GM12801 (cell line): ENCODE data around the gene ATAD2B.

Source experiments
- TF ChIP-seq, protein P1 (sequence below): IDR thresholded peaks from one replicate; pipeline ENCODE4 v1.5.1; 2011; ENCODE audit warnings: control low read depth; ENCODE audit not compliant: insufficient read length; ENCODE audit errors: extremely low read depth

Gene ATAD2B

DNA sequence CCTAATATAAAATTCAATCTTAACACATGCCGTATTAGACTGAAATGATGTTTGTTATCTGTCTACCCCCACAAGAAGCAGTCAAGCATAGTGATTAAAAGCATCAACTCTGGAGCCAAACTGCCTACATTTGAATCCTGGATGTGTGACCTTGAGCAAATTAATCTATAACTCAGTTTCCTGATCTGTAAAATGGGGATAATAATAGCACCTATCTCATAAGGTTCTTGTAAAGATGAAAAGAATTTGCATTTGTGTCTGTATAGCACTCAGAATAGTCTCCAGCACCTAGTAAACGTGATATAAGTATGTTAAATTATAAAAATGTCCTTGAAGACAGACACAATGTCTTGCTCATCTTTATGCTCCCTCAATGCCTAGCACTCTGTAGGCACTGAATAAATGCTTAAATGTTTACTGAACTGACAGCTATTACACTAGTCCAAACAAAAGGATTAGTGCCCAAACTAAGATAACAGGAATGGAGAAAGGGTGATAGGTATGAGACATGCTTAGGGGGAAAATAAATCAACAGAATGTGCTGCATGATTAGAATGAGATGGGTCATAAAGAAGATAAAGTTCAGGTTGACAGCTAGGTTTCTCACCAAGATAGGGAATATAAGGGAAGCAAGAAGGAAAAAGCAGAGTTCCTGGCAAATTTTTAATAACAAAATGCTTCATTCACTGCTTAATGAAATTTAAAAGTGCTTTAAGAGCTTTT lies 180.6 kb downstream of the ATAD2B start:
- TF ChIP-seq, protein P1, sequence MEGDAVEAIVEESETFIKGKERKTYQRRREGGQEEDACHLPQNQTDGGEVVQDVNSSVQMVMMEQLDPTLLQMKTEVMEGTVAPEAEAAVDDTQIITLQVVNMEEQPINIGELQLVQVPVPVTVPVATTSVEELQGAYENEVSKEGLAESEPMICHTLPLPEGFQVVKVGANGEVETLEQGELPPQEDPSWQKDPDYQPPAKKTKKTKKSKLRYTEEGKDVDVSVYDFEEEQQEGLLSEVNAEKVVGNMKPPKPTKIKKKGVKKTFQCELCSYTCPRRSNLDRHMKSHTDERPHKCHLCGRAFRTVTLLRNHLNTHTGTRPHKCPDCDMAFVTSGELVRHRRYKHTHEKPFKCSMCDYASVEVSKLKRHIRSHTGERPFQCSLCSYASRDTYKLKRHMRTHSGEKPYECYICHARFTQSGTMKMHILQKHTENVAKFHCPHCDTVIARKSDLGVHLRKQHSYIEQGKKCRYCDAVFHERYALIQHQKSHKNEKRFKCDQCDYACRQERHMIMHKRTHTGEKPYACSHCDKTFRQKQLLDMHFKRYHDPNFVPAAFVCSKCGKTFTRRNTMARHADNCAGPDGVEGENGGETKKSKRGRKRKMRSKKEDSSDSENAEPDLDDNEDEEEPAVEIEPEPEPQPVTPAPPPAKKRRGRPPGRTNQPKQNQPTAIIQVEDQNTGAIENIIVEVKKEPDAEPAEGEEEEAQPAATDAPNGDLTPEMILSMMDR: no peak

DNA sequence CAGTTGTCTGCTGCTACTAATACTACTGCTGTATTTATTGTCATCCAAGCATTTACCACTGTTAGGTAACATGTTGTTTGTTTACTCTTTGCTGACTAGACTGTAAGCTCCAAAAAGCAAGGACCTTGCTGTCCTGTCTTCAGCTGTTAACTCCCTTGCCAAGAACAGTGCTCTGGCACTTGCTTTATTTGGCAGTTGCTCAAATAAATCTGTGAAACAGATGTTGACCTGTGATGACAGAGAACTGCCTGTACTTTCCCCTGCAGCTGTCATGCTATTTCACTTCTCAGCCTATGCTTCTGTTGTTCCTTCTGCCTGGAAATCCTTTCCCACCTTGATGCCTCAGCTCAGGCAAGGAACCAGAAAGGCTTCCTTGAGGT lies 181.2 kb downstream of the ATAD2B start:
- TF ChIP-seq, protein P1: no peak

DNA sequence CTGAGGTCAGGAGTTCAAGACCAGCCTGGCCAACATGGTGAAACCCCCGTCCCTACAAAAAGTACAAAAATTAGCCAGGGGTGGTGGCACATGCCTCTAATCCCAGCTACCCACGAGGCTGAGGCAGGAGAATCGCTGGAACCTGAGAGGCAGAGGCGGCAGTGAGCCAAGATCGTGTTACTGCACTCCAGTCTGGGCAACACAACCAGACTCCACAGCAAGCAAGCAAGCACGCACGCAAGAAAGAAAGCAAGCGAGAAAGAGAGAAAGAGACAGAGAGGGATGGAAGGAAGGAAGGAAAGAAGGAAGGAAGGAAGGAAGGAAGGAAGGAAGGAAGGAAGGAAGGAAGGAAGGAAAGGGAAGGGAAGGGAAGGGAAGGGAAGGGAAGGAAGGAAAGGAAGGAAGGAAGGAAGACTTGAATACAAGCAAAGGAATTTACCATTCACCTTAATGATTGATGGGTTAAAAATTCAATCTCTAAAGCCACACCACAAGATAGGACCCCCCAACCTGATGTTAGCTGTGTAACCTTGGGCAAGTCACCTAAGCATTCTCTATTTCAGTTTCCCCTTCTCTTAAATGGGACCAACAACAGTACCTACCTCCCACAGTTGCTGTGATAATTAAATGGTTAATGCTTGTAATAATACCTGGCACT lies 181.7 kb downstream of the ATAD2B start:
- TF ChIP-seq, protein P1: no peak

DNA sequence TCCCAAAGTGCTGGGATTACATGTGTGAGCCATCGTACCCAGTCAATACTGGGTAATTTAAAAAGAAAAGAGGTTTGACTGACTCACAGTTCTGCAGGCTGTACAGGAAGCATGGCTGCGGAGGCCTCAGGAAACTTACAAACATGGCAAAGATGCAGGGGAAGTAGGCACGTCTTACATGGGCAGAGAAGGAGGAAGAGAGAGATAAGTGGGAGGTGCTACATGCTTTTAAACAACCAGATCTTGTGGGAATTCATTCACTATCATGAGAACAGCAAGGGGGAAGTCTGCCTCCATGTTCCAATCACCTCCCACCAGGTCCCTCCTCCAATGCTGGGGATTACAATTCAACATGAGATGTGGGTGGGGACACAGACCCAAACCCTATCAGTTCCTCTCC lies 192.5 kb downstream of the ATAD2B start:
- TF ChIP-seq, protein P1: no peak

DNA sequence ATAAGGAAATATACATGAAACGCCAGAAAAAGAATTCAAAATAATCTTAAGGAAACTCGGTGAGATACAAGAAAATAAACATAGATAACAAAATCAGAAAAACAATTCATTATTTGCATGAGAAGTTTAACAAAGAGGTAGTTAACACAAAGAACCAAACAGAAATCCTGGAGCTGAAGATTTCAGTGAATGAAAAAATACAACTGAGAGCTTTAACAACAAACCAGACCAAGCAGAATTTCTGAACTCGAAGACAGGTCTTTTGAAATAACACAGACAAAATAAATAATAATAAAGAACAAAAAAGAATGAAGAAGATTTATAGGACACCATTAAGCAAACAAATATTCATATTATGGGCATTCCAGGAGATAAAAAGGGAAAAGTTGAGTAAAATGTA lies 204.7 kb downstream of the ATAD2B start:
- TF ChIP-seq, protein P1: no peak

DNA sequence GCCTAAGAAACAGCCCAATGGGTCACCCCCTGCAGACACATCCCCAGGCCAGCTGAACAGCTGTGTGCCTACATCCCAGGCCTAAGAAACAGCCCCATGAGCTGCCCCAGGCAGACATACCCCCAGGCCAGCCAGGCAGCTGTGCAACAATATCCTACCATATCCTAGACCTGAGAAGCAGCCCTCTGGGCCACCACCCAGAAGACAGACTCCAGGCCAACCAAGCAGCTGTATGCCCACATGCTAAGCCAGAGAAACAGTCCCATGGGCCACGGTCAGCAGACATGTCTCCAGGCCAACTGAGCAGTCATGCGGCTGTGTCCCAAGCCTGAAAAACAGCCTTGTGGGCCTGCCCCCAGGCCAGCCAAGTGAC lies 205.5 kb downstream of the ATAD2B start:
- TF ChIP-seq, protein P1: no peak

DNA sequence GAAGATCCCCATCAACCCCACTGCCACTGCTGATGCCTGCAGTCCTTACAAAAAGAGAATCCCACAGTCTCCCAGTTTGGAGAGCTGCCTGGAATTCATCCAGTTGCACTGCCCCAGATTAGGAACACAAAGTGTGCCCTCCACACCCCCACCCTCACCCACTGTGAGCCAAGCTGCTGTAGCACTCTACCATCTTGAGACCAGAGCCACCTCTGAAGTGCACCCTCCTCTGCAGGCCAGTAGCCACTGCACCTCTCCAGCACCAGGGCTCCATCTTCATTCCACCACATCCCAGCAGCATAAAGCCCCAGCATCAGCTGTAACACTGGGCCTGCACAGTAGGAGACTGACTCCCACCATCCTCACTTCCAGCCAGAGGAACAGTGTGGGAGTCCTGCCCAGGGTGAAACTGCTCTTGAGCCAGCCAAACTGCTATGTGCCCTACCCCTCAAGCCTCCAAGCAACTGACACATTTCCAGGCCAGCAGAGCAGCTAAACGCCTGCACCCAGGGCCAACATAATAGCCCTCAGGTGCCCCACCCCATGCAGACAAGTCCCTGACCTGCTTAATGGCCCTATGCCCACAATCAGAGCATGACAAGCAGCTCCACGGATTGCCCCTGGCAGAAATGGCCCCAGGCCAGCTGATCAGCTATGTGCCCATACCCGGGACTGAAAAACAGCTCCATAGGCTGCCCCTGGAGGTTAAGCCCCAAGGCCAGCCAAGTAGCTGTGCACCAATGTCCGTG lies 206.0 kb downstream of the ATAD2B start:
- TF ChIP-seq, protein P1: no peak
